Inferior parietal cortex (tissue), 1 donor: ENCODE data around the gene USP15.
A peak's percentile ranks its signal among the peaks of the same experiment; 100 is the strongest.
"Not testable (repeated sequence)": the region's sequence is repeated elsewhere in the genome, so short reads cannot be mapped to it uniquely, and the experiment has no call there.

Source experiments
- DNase-seq: peaks from one replicate; pipeline ENCODE4 v3.0.0-alpha.2; 2016; ENCODE audit errors: extremely low spot score

Gene USP15

GRCh38 chr12:62368430-62369223 lies 108.4 kb downstream of the USP15 start:
- not testable (repeated sequence) for DNase-seq

DNA sequence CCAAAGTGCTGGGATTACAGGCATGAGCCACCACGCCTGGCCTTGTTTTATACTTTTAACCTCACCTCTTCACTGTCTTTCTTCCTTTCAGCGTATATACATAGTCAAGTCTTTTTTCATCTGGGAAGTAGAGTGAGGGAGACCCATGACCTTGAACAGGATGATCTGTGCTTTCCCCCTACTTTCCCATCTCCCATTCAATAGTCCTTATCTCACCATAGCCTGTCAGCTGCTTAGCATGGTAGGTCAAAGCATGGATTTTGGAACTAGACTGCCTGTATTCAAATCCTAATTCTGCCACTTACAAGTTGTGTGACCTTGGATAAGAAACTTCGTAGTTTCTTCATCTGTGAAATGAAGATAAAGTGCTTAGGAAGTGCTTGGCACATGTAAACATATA lies 110.0 kb downstream of the USP15 start:
- no peak for DNase-seq

GRCh38 chr12:62371661-62372060 lies 111.5 kb downstream of the USP15 start:
- no peak for DNase-seq

DNA sequence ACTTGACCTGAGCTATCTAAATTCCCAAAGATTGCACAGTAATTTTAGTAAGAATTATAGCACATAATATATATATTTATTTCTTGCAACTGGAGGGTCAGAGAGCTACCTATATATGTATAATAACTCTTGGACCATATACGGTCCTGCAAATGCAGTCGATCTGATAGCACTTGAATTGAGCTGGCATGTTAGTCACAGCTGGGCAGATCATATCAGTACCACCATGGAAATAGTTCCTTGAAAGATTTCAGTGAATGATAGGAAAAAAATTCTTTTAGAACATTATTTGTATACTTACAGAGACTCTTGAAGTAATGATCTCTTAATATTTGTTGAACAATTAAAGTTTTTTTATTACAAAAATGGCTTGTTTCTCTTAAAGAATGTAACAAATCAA lies 111.9 kb downstream of the USP15 start:
- DNase-seq, result no peak

- no peak for DNase-seq
Observed at GRCh38 chr12:62372825-62373224, 112.6 kb downstream of the USP15 start.

DNA sequence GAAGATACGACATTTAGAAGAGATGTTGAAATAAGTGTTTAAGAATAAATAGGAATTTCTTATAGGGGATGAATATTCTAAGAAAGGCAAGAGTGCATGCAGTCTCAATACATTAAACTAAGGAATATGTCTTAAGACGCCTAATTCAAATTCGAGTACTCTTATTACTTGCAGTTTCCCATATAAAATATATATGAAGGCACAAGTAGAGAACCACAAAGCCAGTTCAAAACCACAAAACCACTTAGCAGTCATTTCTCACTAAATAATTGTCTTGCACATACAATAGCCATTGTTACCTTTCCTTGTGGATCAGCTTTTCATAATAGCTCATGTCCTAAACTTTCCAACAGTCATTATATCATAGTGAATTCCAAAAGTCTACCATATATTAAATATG lies 115.4 kb downstream of the USP15 start:
- no peak for DNase-seq

GRCh38 chr12:62379026-62379722 lies 119.0 kb downstream of the USP15 start:
- DNase-seq, result no peak

GRCh38 chr12:62379723-62380045 lies 119.5 kb downstream of the USP15 start:
- DNase-seq, result no peak

DNA sequence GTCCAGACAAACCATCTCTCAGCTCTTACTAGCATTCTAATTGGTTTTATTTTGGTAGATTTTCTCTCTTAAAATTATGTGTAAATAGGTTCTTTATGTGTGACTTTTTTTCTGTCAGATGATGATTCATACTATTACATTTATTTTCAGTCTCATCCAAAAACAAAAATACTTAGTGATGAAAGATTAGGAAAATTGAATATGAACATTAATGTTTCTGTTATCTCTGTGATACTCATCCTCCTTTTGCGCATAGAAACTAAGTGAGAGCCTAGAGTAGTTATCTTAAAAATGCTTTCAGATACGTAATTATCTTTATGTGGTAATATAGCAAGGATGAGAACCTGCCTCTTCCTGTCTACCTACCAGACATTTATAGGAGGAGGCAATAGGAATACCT lies 122.3 kb downstream of the USP15 start:
- no peak for DNase-seq

- no peak for DNase-seq
Observed at GRCh38 chr12:62396750-62397149, 136.5 kb downstream of the USP15 start.

GRCh38 chr12:62400135-62400534 lies 139.9 kb downstream of the USP15 start:
- DNase-seq, result no peak

- no peak for DNase-seq
Observed at GRCh38 chr12:62401631-62402030, 141.4 kb downstream of the USP15 start.

- DNase-seq, result no peak
Observed at GRCh38 chr12:62403031-62403430, 142.8 kb downstream of the USP15 start.

DNA sequence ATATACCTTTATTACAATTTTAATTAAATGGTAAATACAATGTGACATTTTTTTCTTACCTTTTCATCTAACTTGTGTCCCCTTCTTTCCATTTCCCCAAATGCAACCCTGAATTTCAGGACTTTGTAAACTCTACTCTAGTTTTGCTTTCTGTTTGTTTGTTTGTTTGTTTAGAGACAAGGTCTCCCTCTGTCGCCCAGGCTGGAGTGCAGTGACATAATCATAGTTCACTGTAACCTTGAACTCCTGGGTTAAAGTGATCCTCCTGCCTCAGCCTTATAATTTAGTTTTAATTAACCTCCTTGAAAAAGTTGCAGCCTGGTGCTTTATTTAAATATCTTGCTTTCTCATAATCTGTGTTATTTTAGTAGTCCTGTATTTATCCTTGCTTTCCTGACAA lies 147.4 kb downstream of the USP15 start:
- DNase-seq, result no peak

GRCh38 chr12:62409068-62409467 lies 148.9 kb downstream of the USP15 start:
- DNase-seq, result no peak

GRCh38 chr12:62414180-62414579 lies 154.0 kb downstream of the USP15 start:
- DNase-seq, result no peak

- no peak for DNase-seq
Observed at GRCh38 chr12:62426089-62426488, 165.9 kb downstream of the USP15 start.

- DNase-seq, result no peak
Observed at GRCh38 chr12:62429457-62429856, 169.3 kb downstream of the USP15 start.

DNA sequence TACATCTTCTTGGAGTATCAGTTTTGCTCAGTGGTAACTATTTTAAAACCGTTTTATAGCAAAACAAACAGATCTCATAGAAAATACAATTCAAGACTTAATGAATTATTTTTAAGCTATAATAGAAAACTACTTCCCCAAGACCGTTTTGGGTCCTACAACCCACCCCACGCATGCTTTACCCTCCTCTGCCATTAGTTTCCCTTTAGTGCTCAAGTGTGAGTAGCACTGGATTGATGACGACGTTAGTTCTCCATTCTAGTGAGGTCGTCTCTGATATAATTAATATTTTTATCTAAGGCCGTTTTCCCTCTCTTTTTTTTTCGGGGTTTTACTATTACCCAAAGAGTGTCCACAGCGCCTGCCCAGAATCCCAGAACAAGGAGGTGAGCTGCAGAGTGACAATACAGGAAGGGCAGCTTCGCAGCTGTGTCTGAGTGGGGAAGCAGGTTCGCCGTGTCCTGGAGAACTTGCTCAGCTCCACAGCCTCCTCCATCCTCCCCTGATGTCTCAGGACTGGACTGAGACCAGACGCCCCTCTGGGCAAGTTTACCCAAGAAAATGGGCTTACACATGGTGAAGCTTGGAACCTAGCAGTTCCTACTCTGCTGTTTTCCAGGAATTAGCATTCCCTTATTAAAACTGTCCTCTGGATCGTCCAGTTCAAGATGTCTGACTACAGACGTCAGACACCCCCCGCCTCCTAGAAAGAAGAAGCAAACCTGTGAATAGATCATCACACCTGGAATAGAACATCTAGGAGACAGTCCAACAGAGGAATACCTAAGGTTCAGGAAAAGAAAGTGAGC lies 174.5 kb downstream of the USP15 start:
- DNase-seq, result no peak

GRCh38 chr12:62435303-62436163 lies 175.3 kb downstream of the USP15 start:
- peak; percentile 62 for DNase-seq

GRCh38 chr12:62436164-62436503 lies 175.9 kb downstream of the USP15 start:
- no peak for DNase-seq
